ENCODE data around the gene GTSE1. TPM values are rescaled to one million over a fixed set of nuclear protein-coding genes. Genes with fewer than 3 reads are reported as not detected.
A peak's percentile ranks its signal among the peaks of the same experiment; 100 is the strongest.

The GTSE1 gene
- total RNA-seq, 4 donors from 2014 or later, result 0.13 to 0.20 (median 0.19) TPM; not detected in 1

- TF ChIP-seq CTCF (IDR thresholded peaks at IDR 0.05) (no peak), POLR2A (IDR thresholded peaks at IDR 0.05) (no peak), POLR2AphosphoS5 (IDR thresholded peaks at IDR 0.05) (no peak), EP300 (IDR thresholded peaks at IDR 0.05) (no peak)
- no peak overlapping the region for H3K27ac ChIP-seq
- no peak for ATAC-seq
- WGBS, 2 donors (ENCODE audit: low coverage in 1 of 2), result 64% methylated on average over 11 of the region's 45 CpGs; no CpG with 5 or more reads in 1 of the 2 donors
- H3K36me3 ChIP-seq, result no peaks in the 10 kb centered on the region
- H3K4me3 ChIP-seq, result no peak overlapping the region
- H3K4me1 ChIP-seq, result no peaks in the 10 kb centered on the region
- peaks cover 33% of the 10 kb centered on the region for H3K27me3 ChIP-seq
- H3K9me3 ChIP-seq, result no peaks in the 10 kb centered on the region
Measured at GRCh38 chr22:46366801-46367706, 70.4 kb downstream of the GTSE1 start.

- Histone ChIP-seq H3K9me3 (no peaks in the 10 kb centered on the region), H3K4me1 (no peaks in the 10 kb centered on the region), H3K27me3 (peaks cover 35% of the 10 kb centered on the region), H3K4me3 (no peak overlapping the region), H3K27ac (no peak overlapping the region), H3K36me3 (no peaks in the 10 kb centered on the region)
- ATAC-seq, result peak; percentile 58
- 40 to 74% methylated on average over 5 to 17 of the region's 19 CpGs for WGBS, 2 donors (ENCODE audit: low coverage in 1 of 2)
- TF ChIP-seq CTCF (IDR thresholded peaks at IDR 0.05), result peak in 3 of 4 experiments; percentile 71 to 92 (median 86)
- no peak for TF ChIP-seq POLR2AphosphoS5 (IDR thresholded peaks at IDR 0.05)
Measured at GRCh38 chr22:46367707-46368191, 71.1 kb downstream of the GTSE1 start.

GRCh38 chr22:46368422-46368821, 71.8 kb downstream of the GTSE1 start:
- TF ChIP-seq POLR2AphosphoS5 (IDR thresholded peaks at IDR 0.05) (no peak), POLR2A (IDR thresholded peaks at IDR 0.05) (no peak), CTCF (IDR thresholded peaks at IDR 0.05) (no peak), EP300 (IDR thresholded peaks at IDR 0.05) (no peak)
- H3K27me3 ChIP-seq, result peaks cover 42% of the 10 kb centered on the region
- H3K36me3 ChIP-seq, result no peaks in the 10 kb centered on the region
- H3K9me3 ChIP-seq, result no peaks in the 10 kb centered on the region
- no peak overlapping the region for H3K4me3 ChIP-seq
- H3K27ac ChIP-seq, result no peak overlapping the region
- WGBS, 2 donors (ENCODE audit: low coverage in 1 of 2), result 52 to 72% methylated on average over 2 to 7 of the region's 12 CpGs
- no peaks in the 10 kb centered on the region for H3K4me1 ChIP-seq
- ATAC-seq, result no peak

GRCh38 chr22:46368871-46369715, 72.4 kb downstream of the GTSE1 start:
- H3K27ac ChIP-seq, result no peak overlapping the region
- TF ChIP-seq CTCF (IDR thresholded peaks at IDR 0.05) (no peak), EP300 (IDR thresholded peaks at IDR 0.05) (no peak), POLR2A (IDR thresholded peaks at IDR 0.05) (no peak), POLR2AphosphoS5 (IDR thresholded peaks at IDR 0.05) (no peak)
- WGBS, 2 donors (ENCODE audit: low coverage in 1 of 2), result 86% methylated on average over 15 of the region's 31 CpGs; no CpG with 5 or more reads in 1 of the 2 donors
- ATAC-seq, result no peak
- H3K36me3 ChIP-seq, result no peaks in the 10 kb centered on the region
- no peaks in the 10 kb centered on the region for H3K9me3 ChIP-seq
- no peaks in the 10 kb centered on the region for H3K4me1 ChIP-seq
- no peak overlapping the region for H3K4me3 ChIP-seq
- H3K27me3 ChIP-seq, result peaks cover 47% of the 10 kb centered on the region

Measured in gastroesophageal sphincter (tissue), 4 donors.